ENCODE measurements around the gene ENDOV.

DNA sequence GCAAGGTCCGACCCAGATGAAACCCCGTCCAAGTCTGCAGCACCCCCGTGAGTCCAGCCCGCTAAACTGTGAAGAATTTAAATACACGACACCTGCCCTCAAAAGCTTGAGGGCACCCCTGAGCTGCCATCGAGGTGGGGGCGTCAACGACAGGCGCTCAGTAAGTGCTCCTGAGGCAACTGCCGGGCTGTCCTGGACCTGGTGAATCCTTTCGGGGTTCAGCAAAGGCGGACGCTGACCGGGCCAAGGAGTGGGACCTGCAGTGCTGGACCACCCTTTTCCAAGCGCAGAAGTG, 512 bp upstream of the ENDOV start:
- no peak for TF ChIP-seq ARNT (IDR thresholded peaks at IDR 0.05)
- no peak for TF ChIP-seq ZNF384 (IDR thresholded peaks at IDR 0.05)
- TF ChIP-seq FOXM1 (IDR thresholded peaks at IDR 0.05; ENCODE audit: borderline replicate concordance): no peak
- TF ChIP-seq SP1 (IDR thresholded peaks at IDR 0.05): no peak
- TF ChIP-seq FOXA1 (IDR thresholded peaks at IDR 0.05): no peak
- TF ChIP-seq BHLHE40 (IDR thresholded peaks at IDR 0.05; ENCODE audit: borderline replicate concordance): no peak
